H1 (cell line): ENCODE measurements around the gene SLC1A3. TPM values are rescaled to one million over a fixed set of nuclear protein-coding genes. Genes with fewer than 3 reads are reported as not detected.

ENCODE experiments used
- CTCF ChIA-PET: fragments of 300-600 bp; sonication (Branson Sonifier 250); formaldehyde crosslinking; loops from one replicate; lab custom pipeline; 2021; ENCODE audit not compliant: partially characterized antibody; lab: Charles Lee
- POLR2A ChIA-PET: fragments of 300-600 bp; sonication (Branson Sonifier 250); formaldehyde crosslinking; loops from one replicate; lab custom pipeline; 2021; ENCODE audit warnings: inconsistent platforms; ENCODE audit not compliant: partially characterized antibody; lab: Charles Lee
- DNase-seq, 2 experiments: peaks; one replicate each; pipeline versions ENCODE4 v3.0.0 to v3.0.0-alpha.2; 2010 to 2022; ENCODE audit warnings: low spot score in 2 of 2, low read depth in 1 of 2, mixed read lengths in 1 of 2
- FAIRE-seq: peaks from 2 replicates; lab custom pipeline; 2011; peaks lifted over from hg19 to GRCh38; lab: Jason Lieb, UNC
- H2AFZ ChIP-seq: 2 replicates; pipeline ENCODE4 v1.8.1; 2012; ENCODE audit warnings: low read length, inconsistent platforms
- H2AK5ac ChIP-seq: 2 replicates; pipeline ENCODE4 v1.6.1; 2013; ENCODE audit warnings: low read depth, low read length
- H2BK120ac ChIP-seq: replicated peaks from 2 replicates; pipeline ENCODE3; 2013; ENCODE audit warnings: low read depth, low read length, inconsistent platforms
- H2BK12ac ChIP-seq: 2 replicates; pipeline ENCODE4 v1.6.1; 2013; ENCODE audit warnings: low read depth, low read length
- H2BK15ac ChIP-seq: 2 replicates; pipeline ENCODE4 v1.6.1; 2013; ENCODE audit warnings: low read length
- H2BK20ac ChIP-seq: 2 replicates; pipeline ENCODE4 v1.6.1; 2013; ENCODE audit warnings: low read length
- H2BK5ac ChIP-seq: 2 replicates; pipeline ENCODE4 v1.6.1; 2013; ENCODE audit warnings: low read depth, low read length
- H3K14ac ChIP-seq: 2 replicates; pipeline ENCODE4 v1.6.1; 2013; ENCODE audit warnings: inconsistent platforms; ENCODE audit not compliant: insufficient read length
- H3K18ac ChIP-seq: 2 replicates; pipeline ENCODE4 v1.6.1; 2013; ENCODE audit warnings: low read length; ENCODE audit errors: extremely low read depth
- H3K23ac ChIP-seq: 2 replicates; pipeline ENCODE4 v1.6.1; 2013; ENCODE audit warnings: inconsistent platforms; ENCODE audit not compliant: insufficient read length
- H3K23me2 ChIP-seq: 2 replicates; pipeline ENCODE4 v1.6.1; 2013; ENCODE audit warnings: low read depth, low read length
- H3K27ac ChIP-seq: 2 replicates; pipeline ENCODE4 v1.6.1; 2011; ENCODE audit warnings: low read depth, low read length, inconsistent platforms
- H3K27me3 ChIP-seq, 4 experiments: replicated peaks in 1 of 4; 1 replicate in 1 of 4; 2 replicates in 3 of 4; pipeline versions ENCODE4 v1.6.1 to v1.8.1; 2011 to 2013; ENCODE audit warnings: low read length in 3 of 4, mild to moderate bottlenecking in 3 of 4, inconsistent platforms in 2 of 4, mixed read lengths in 2 of 4, moderate library complexity in 1 of 4; ENCODE audit not compliant: control insufficient read depth in 3 of 4, insufficient read depth in 3 of 4; ENCODE audit errors: extremely low read depth in 1 of 4
- H3K36me3 ChIP-seq, 4 experiments: 2 replicates each; pipeline versions ENCODE4 v1.6.1 to v1.8.1; 2011 to 2013; ENCODE audit warnings: mild to moderate bottlenecking in 4 of 4, low read length in 3 of 4, moderate library complexity in 2 of 4, control low read depth in 1 of 4, inconsistent platforms in 1 of 4; ENCODE audit not compliant: insufficient read depth in 4 of 4, control insufficient read depth in 2 of 4
- H3K4ac ChIP-seq: replicated peaks from 2 replicates; pipeline ENCODE3; 2013; ENCODE audit warnings: low read length, low read depth, mixed read lengths, inconsistent platforms; ENCODE audit not compliant: insufficient read length
- H3K4me1 ChIP-seq, 4 experiments: replicated peaks in 1 of 4; 1 replicate in 1 of 4; 2 replicates in 3 of 4; pipeline versions ENCODE4 v1.6.1 to v1.8.1; 2011 to 2013; ENCODE audit warnings: low read length in 3 of 4, inconsistent platforms in 2 of 4, mixed read lengths in 1 of 4; ENCODE audit not compliant: insufficient read depth in 4 of 4, control insufficient read depth in 3 of 4
- H3K4me2 ChIP-seq, 2 experiments: 2 replicates each; pipeline versions ENCODE4 v1.6.1 to v1.8.1; 2011 to 2013; ENCODE audit warnings: low read depth in 2 of 2, low read length in 2 of 2, control low read depth in 1 of 2, inconsistent platforms in 1 of 2, mild to moderate bottlenecking in 1 of 2; ENCODE audit not compliant: insufficient read depth in 1 of 2
- H3K4me3 ChIP-seq, 4 experiments: fragments of 200-600, 300-600 bp in 1 of 4; sonication (generic), shearing (Covaris generic), sonication (Bioruptor Twin) in 1 of 4; 2 replicates each; pipeline versions ENCODE4 v1.5.1 to v1.8.1; 2011 to 2016; ENCODE audit warnings: low read length in 4 of 4, low read depth in 3 of 4, control low read depth in 2 of 4, inconsistent platforms in 2 of 4, mild to moderate bottlenecking in 2 of 4, mixed read lengths in 1 of 4, moderate library complexity in 1 of 4; ENCODE audit not compliant: insufficient read depth in 2 of 4; ENCODE audit errors: extremely low read depth in 1 of 4
- H3K56ac ChIP-seq: replicated peaks from 2 replicates; pipeline ENCODE3; 2013; ENCODE audit warnings: low read depth, mild to moderate bottlenecking, mixed read lengths, low read length, inconsistent platforms; ENCODE audit not compliant: insufficient read length
- H3K79me1 ChIP-seq: 2 replicates; pipeline ENCODE4 v1.6.1; 2013; ENCODE audit warnings: low read depth, low read length, control low read depth
- H3K79me2 ChIP-seq, 2 experiments: 2 replicates each; pipeline versions ENCODE4 v1.6.1 to v1.8.1; 2012 to 2013; ENCODE audit warnings: low read length in 2 of 2, mild to moderate bottlenecking in 2 of 2, inconsistent platforms in 1 of 2; ENCODE audit not compliant: insufficient read depth in 2 of 2, control insufficient read depth in 1 of 2
- H3K9ac ChIP-seq, 4 experiments: replicated peaks in 1 of 4; 1 replicate in 1 of 4; 2 replicates in 3 of 4; pipeline versions ENCODE4 v1.6.1 to v1.8.1; 2011 to 2013; ENCODE audit warnings: low read depth in 3 of 4, low read length in 3 of 4, control low read depth in 2 of 4, mild to moderate bottlenecking in 2 of 4, moderate library complexity in 2 of 4, inconsistent platforms in 1 of 4; ENCODE audit errors: extremely low read depth in 1 of 4
- H3K9me3 ChIP-seq, 2 experiments: 2 replicates each; pipeline versions ENCODE4 v1.6.1 to v1.8.1; 2012 to 2013; ENCODE audit warnings: mild to moderate bottlenecking in 2 of 2, moderate library complexity in 2 of 2, control low read depth in 1 of 2, inconsistent platforms in 1 of 2, low read depth in 1 of 2, low read length in 1 of 2, mixed read lengths in 1 of 2; ENCODE audit not compliant: insufficient read depth in 2 of 2
- H4K20me1 ChIP-seq, 2 experiments: replicated peaks in 1 of 2; 2 replicates each; pipeline versions ENCODE3 to v1.8.1; 2011 to 2013; ENCODE audit warnings: inconsistent platforms in 2 of 2, low read length in 2 of 2, mild to moderate bottlenecking in 1 of 2; ENCODE audit not compliant: insufficient read depth in 2 of 2, control insufficient read depth in 1 of 2
- H4K5ac ChIP-seq: 2 replicates; pipeline ENCODE4 v1.6.1; 2013; ENCODE audit warnings: low read length, low read depth, mixed read lengths, inconsistent platforms; ENCODE audit not compliant: insufficient read length
- H4K8ac ChIP-seq: 2 replicates; pipeline ENCODE4 v1.8.0; 2013; ENCODE audit warnings: mild to moderate bottlenecking, moderate library complexity, low read length, inconsistent platforms; ENCODE audit not compliant: insufficient read depth; ENCODE audit errors: extremely low read depth
- H4K91ac ChIP-seq: replicated peaks from 2 replicates; pipeline ENCODE3; 2013; ENCODE audit warnings: low read length, mixed read lengths, inconsistent platforms; ENCODE audit not compliant: insufficient read length
- CBX5 ChIP-seq: fragments of 300-800, 300-1000 bp; sonication (generic); IDR thresholded peaks from 2 replicates; pipeline ENCODE4 v1.7.1; 2016; ENCODE audit warnings: antibody characterized with exemption, low read length, low read depth
- EZH2 ChIP-seq: fragments of 200-600 bp; sonication (generic); IDR thresholded peaks from 2 replicates; pipeline ENCODE4 v1.7.1; 2012; ENCODE audit warnings: low read depth, mild to moderate bottlenecking, moderate library complexity, low read length, inconsistent platforms; ENCODE audit not compliant: severe bottlenecking
- KDM1A ChIP-seq: fragments of 200-600, 300-600 bp; sonication (generic); IDR thresholded peaks from 2 replicates; pipeline ENCODE4 v1.7.1; 2016; ENCODE audit warnings: mild to moderate bottlenecking, low read length, borderline replicate concordance
- MAFK ChIP-seq: IDR thresholded peaks from 2 replicates; pipeline ENCODE4 v1.6.1; 2012; ENCODE audit warnings: low read depth, mild to moderate bottlenecking, improper control_type of control experiment, low read length
- POLR2AphosphoS5 ChIP-seq: IDR thresholded peaks from 2 replicates; pipeline ENCODE4 v1.6.1; 2011; ENCODE audit warnings: low read depth, low read length
- RFX5 ChIP-seq: IDR thresholded peaks from 2 replicates; pipeline ENCODE4 v1.6.1; 2011; ENCODE audit warnings: low read depth, low read length, improper control_type of control experiment, borderline replicate concordance
- SIX5 ChIP-seq: IDR thresholded peaks from 2 replicates; pipeline ENCODE4 v1.6.1; 2011; ENCODE audit warnings: mild to moderate bottlenecking, low read depth, low read length
- TBP ChIP-seq: IDR thresholded peaks from 2 replicates; pipeline ENCODE4 v1.6.1; 2011; ENCODE audit warnings: low read depth, low read length, improper control_type of control experiment
- TEAD4 ChIP-seq: IDR thresholded peaks from 2 replicates; pipeline ENCODE4 v1.6.1; 2012; ENCODE audit warnings: low read depth, low read length, inconsistent platforms, mixed read lengths
- WGBS, 2 experiments: shearing (Covaris generic) in 1 of 2; methylation state at CpG; one replicate each; pipeline versions ENCODE4 v1.1.6 to v1.1.7; 2013 to 2015; ENCODE audit warnings: low lambda C conversion rate in 2 of 2, mixed read lengths in 2 of 2, inconsistent platforms in 1 of 2, low coverage in 1 of 2, missing lambda C conversion rate in 1 of 2; ENCODE audit not compliant: insufficient replicate concordance in 2 of 2, insufficient coverage in 1 of 2, insufficient read length in 1 of 2; ENCODE audit errors: extremely low coverage in 1 of 2, missing lambda C conversion rate in 1 of 2; 5-methylcytosine and 5-hydroxymethylcytosine counted together
- polyA plus RNA-seq, 7 experiments: library from polyadenylated mRNA; depleted of rRNA in 3 of 7; stranded (reverse) in 5 of 7; unstranded in 2 of 7; fragments of >200 nt in 5 of 7; fragments of 200-250 nt in 2 of 7; gene quantifications; 1 replicate in 5 of 7; 2 replicates in 1 of 7; 4 replicates in 1 of 7; pipeline versions ENCODE4 v1.2.1 to v1.2.3, GENCODE V29; 2011 to 2013; ENCODE audit warnings: missing spikeins in 2 of 7, mixed read lengths in 2 of 7
- total RNA-seq: library from RNA; stranded (reverse); fragmentation: NEBNext Ultra II Directional; extraction: Animal tissue kit (Norgen Biotek cat#: 25700); gene quantifications from 2 replicates; pipeline ENCODE4 v1.2.1, GENCODE V29; 2021

SLC1A3 gene
- total and polyA plus RNA-seq, 2 of the 8 experiments (the other 6 are each of a cell fraction or from before 2014, with no cell fraction given) = 26.7 to 35.3 TPM

DNA sequence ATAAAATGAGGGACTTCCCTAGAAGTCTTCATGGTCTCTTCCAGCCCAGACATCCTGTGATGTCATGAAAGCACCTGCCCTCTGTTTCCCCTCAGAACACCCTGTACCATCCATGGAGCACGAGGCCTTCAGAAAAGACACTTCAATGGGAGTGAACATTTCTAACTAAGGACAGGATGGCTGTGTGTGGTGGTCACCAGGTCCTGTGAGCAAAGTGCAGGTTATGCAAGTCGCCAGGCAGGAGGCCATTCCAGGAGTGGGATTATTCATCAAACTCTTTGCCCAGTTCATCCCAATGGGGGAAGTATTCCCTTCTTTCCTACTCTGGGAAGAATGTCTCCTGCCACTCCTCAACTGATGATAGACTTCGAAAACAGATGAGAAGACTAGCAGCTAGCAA, 80.5 kb downstream of the SLC1A3 start:
- Histone ChIP-seq H3K9ac (no peak overlapping the region), H2BK20ac (no peak overlapping the region), H4K20me1 (no peaks in the 10 kb centered on the region), H4K8ac (no peak overlapping the region; the same call in 1 of the 2 replicates), H3K23ac (no peak overlapping the region), H4K91ac (no peak overlapping the region), H4K5ac (no peak overlapping the region), H3K4me3 (no peak overlapping the region), H3K4me1 (peaks cover 0 to 1% (median 0%) of the 10 kb centered on the region in 4 experiments; a peak in 1 of 7 replicates), H3K9me3 (no peaks in the 10 kb centered on the region), H3K36me3 (peaks cover 0 to 4% (median 1%) of the 10 kb centered on the region in 4 experiments; a peak in 2 of 8 replicates), H3K27ac (no peak overlapping the region), H2AK5ac (no peak overlapping the region), H3K18ac (no peak overlapping the region), H3K79me2 (no peaks in the 10 kb centered on the region), H2BK12ac (no peak overlapping the region), H3K56ac (no peak overlapping the region), H2BK15ac (no peak overlapping the region), H3K14ac (no peak overlapping the region), H3K23me2 (no peaks in the 10 kb centered on the region; the same call in 1 of the 2 replicates), H3K27me3 (peaks cover 0 to 2% (median under 1%) of the 10 kb centered on the region in 4 experiments; a peak in 3 of 7 replicates), H3K79me1 (no peaks in the 10 kb centered on the region), H3K4me2 (no peak overlapping the region), H2AFZ (no peak overlapping the region), H2BK120ac (no peak overlapping the region), H2BK5ac (no peak overlapping the region), H3K4ac (no peak overlapping the region)
- 85% methylated on average over 3 of the region's 3 CpGs; no CpG with 5 or more reads in 1 of the 2 experiments for WGBS, 2 experiments
- CTCF ChIA-PET = interaction anchor here (0.8 to 15.2 kb wide), 9 partner anchors 9 to 268 kb away, joined by 3 to 246 read pairs (median 4); no protein-coding TSS in a partner anchor
- FAIRE-seq (no peak), DNase-seq (no peak)
- POLR2A ChIA-PET = interaction anchor here (1.0 kb wide), 1 partner anchor 10 kb away, joined by 3 read pairs; no protein-coding TSS in a partner anchor
- TF ChIP-seq EZH2 (no peak), POLR2AphosphoS5 (no peak), RFX5 (no peak), MAFK (no peak), SIX5 (no peak), CBX5 (no peak), TEAD4 (no peak), TBP (no peak), KDM1A (no peak)
